ENCODE results near the gene C9orf85.
A peak's percentile ranks its signal among the peaks of the same experiment; 100 is the strongest.

Gene C9orf85

GRCh38 chr9:71908825-71909224 is 2.6 kb upstream of the C9orf85 start:
- DNase-seq: no peak

- peak; percentile 30 for DNase-seq
These were observed 1.4 kb upstream of the C9orf85 start for GRCh38 chr9:71909887-71910649.

GRCh38 chr9:71910650-71911060 is 784 bp upstream of the C9orf85 start:
- no peak for DNase-seq

- no peak for DNase-seq
These were observed 483 bp downstream of the C9orf85 start for GRCh38 chr9:71911908-71912335.

GRCh38 chr9:71915495-71915894 is 4.1 kb downstream of the C9orf85 start:
- DNase-seq: no peak

GRCh38 chr9:71916834-71917534 is 5.5 kb downstream of the C9orf85 start:
- DNase-seq: peak; percentile 46

GRCh38 chr9:71918419-71918818 is 7.0 kb downstream of the C9orf85 start:
- DNase-seq: no peak

GRCh38 chr9:71920456-71921189 is 9.2 kb downstream of the C9orf85 start:
- no peak for DNase-seq

- DNase-seq: no peak
These were observed 9.9 kb downstream of the C9orf85 start for GRCh38 chr9:71921190-71921814.

GRCh38 chr9:71924576-71924975 is 13.1 kb downstream of the C9orf85 start:
- no peak for DNase-seq

- DNase-seq: no peak
These were observed 14.4 kb downstream of the C9orf85 start for GRCh38 chr9:71925834-71926233.

- DNase-seq: no peak
These were observed 16.9 kb downstream of the C9orf85 start for GRCh38 chr9:71928376-71928775.

- DNase-seq: no peak
These were observed 17.4 kb downstream of the C9orf85 start for GRCh38 chr9:71928806-71929205.

- DNase-seq: no peak
These were observed 17.8 kb downstream of the C9orf85 start for GRCh38 chr9:71929223-71929622.

- no peak for DNase-seq
These were observed 18.5 kb downstream of the C9orf85 start for GRCh38 chr9:71929791-71930440.

GRCh38 chr9:71931166-71931565 is 19.7 kb downstream of the C9orf85 start:
- DNase-seq: no peak

- DNase-seq: no peak
These were observed 24.6 kb downstream of the C9orf85 start for GRCh38 chr9:71936066-71936465.

- DNase-seq: no peak
These were observed 25.7 kb downstream of the C9orf85 start for GRCh38 chr9:71937070-71937625.

- DNase-seq: no peak
These were observed 26.5 kb downstream of the C9orf85 start for GRCh38 chr9:71937898-71938297.

GRCh38 chr9:71941060-71941568 is 29.7 kb downstream of the C9orf85 start:
- DNase-seq: no peak

GRCh38 chr9:71941998-71942567 is 30.6 kb downstream of the C9orf85 start:
- DNase-seq: no peak

Data from stimulated activated CD4-positive, alpha-beta T cell treated with anti-CD3 and anti-CD28 coated beads, Interleukin-1b, Interleukin-23, amount 100 ng/mL, for 48 hours (primary cell).